Femur (tissue), 1 donor: ENCODE data around the gene RAMP1.
"Not testable (repeated sequence)": the region's sequence is repeated elsewhere in the genome, so short reads cannot be mapped to it uniquely, and the experiment has no call there.

Experiments used
- DNase-seq: peaks from one replicate; pipeline ENCODE4 v3.0.0-alpha.2; 2017

RAMP1 gene

GRCh38 chr2:237864444-237864931, 5.1 kb downstream of the RAMP1 start:
- DNase-seq, result no peak

GRCh38 chr2:237864940-237865622, 5.7 kb downstream of the RAMP1 start:
- no peak for DNase-seq

- no peak for DNase-seq
These were observed 6.2 kb downstream of the RAMP1 start for GRCh38 chr2:237865623-237866041.

- no peak for DNase-seq
These were observed 6.7 kb downstream of the RAMP1 start for GRCh38 chr2:237866101-237866621.

- DNase-seq, result no peak
These were observed 8.0 kb downstream of the RAMP1 start for GRCh38 chr2:237867465-237867864.

GRCh38 chr2:237868074-237868473, 8.7 kb downstream of the RAMP1 start:
- DNase-seq, result not testable (repeated sequence)

GRCh38 chr2:237868631-237869342, 9.4 kb downstream of the RAMP1 start:
- DNase-seq, result no peak

- no peak for DNase-seq
These were observed 10.1 kb downstream of the RAMP1 start for GRCh38 chr2:237869343-237870102.

- no peak for DNase-seq
These were observed 10.7 kb downstream of the RAMP1 start for GRCh38 chr2:237870126-237870525.

- DNase-seq, result no peak
These were observed 11.6 kb downstream of the RAMP1 start for GRCh38 chr2:237870754-237871651.

- no peak for DNase-seq
These were observed 12.9 kb downstream of the RAMP1 start for GRCh38 chr2:237872178-237872887.

- no peak for DNase-seq
These were observed 14.0 kb downstream of the RAMP1 start for GRCh38 chr2:237873421-237873831.

GRCh38 chr2:237873897-237874551, 14.6 kb downstream of the RAMP1 start:
- DNase-seq, result no peak

GRCh38 chr2:237874585-237875161, 15.2 kb downstream of the RAMP1 start:
- DNase-seq, result no peak

GRCh38 chr2:237875256-237876060, 16.0 kb downstream of the RAMP1 start:
- DNase-seq, result no peak

GRCh38 chr2:237876061-237876526, 16.7 kb downstream of the RAMP1 start:
- no peak for DNase-seq

- no peak for DNase-seq
These were observed 17.1 kb downstream of the RAMP1 start for GRCh38 chr2:237876532-237876931.

- no peak for DNase-seq
These were observed 17.6 kb downstream of the RAMP1 start for GRCh38 chr2:237876951-237877491.
